Parietal lobe (tissue), 2 donors: ENCODE measurements around the gene DPH1. TPM values are rescaled to one million over a fixed set of nuclear protein-coding genes. Genes with fewer than 3 reads are reported as not detected.
A peak's percentile ranks its signal among the peaks of the same experiment; 100 is the strongest.

Source experiments
- small RNA-seq: library from RNA; depleted of rRNA; stranded (forward); fragments of <200 nt; gene quantifications from one replicate; pipeline ENCODE3, GENCODE V24; 2014; ENCODE audit warnings: low replicate concordance
- total RNA-seq: library from RNA; depleted of rRNA; stranded (reverse); fragments of >200 nt; gene quantifications from one replicate; pipeline ENCODE4 v1.2.3, GENCODE V29; 2014

Gene DPH1
- total RNA-seq = 41.6 TPM

GRCh38 chr17:2029911-2030778 is at the start of gene DPH1:
TSS of gene DPH1 (plus strand) at chr17:2030153. CDS start at chr17:2030170, 17 bp downstream.

GRCh38 chr17:2025220-2025621 is 4.7 kb upstream of the DPH1 start, which contains the start of gene RTN4RL1:
TSS of gene RTN4RL1 (minus strand) at chr17:2025334. CDS start at chr17:2024865, 469 bp downstream.

GRCh38 chr17:2041561-2042389 is 11.8 kb downstream of the DPH1 start, which contains the start of gene OVCA2:
TSS of gene OVCA2 (plus strand) at chr17:2042022. CDS start at chr17:2042048, 26 bp downstream.

GRCh38 chr17:2054512-2055291 is 24.7 kb downstream of the DPH1 start, which contains the start of gene HIC1:
TSS of gene HIC1 (plus strand) at chr17:2055103. CDS start at chr17:2056691, 1,588 bp downstream.

Small RNA genes within 50 kb of the gene (small RNA-seq; reads per million reads assigned to genes)
- gene AC090617.9 = not detected
- 35.1 reads per million, percentile 93 among the genes with 10 or more reads in this experiment for gene MIR132
- 14.1 reads per million, percentile 91 among the genes with 10 or more reads in this experiment for gene MIR212
- gene OVCA2 = not detected

Other genes with a start within 250 kb of the DPH1 start
- 19.4 TPM for gene SMYD4, start 200.3 kb upstream of the DPH1 start, total RNA-seq
- gene RPA1, start 200.1 kb upstream of the DPH1 start, total RNA-seq = 16.0 TPM
- gene RTN4RL1, start 4.8 kb upstream of the DPH1 start, total RNA-seq = 27.9 TPM
- gene OVCA2, start 11.9 kb downstream of the DPH1 start, total RNA-seq = 9.4 TPM
- 3.1 TPM for gene HIC1, start 24.9 kb downstream of the DPH1 start, total RNA-seq